HG03066 (cell line): ENCODE results near the gene SUMF1.
A peak's percentile ranks its signal among the peaks of the same experiment; 100 is the strongest.
"Not testable (repeated sequence)": the region's sequence is repeated elsewhere in the genome, so short reads cannot be mapped to it uniquely, and the experiment has no call there.

Experiments used
- ATAC-seq: cut with Tn5 transposase; IDR thresholded peaks from one replicate; pipeline ENCODE4 v1.9.1; 2021; ENCODE audit warnings: low read depth; ENCODE audit not compliant: unreplicated experiment

Gene SUMF1

GRCh38 chr3:4350789-4351163, 116.3 kb downstream of the SUMF1 start:
- peak; percentile 85 for ATAC-seq

- ATAC-seq = no peak
These were observed 123.8 kb downstream of the SUMF1 start for GRCh38 chr3:4343258-4343657.

- ATAC-seq = no peak
These were observed 125.8 kb downstream of the SUMF1 start for GRCh38 chr3:4341336-4341675.

GRCh38 chr3:4340411-4341335, 126.4 kb downstream of the SUMF1 start:
- ATAC-seq = no peak

DNA sequence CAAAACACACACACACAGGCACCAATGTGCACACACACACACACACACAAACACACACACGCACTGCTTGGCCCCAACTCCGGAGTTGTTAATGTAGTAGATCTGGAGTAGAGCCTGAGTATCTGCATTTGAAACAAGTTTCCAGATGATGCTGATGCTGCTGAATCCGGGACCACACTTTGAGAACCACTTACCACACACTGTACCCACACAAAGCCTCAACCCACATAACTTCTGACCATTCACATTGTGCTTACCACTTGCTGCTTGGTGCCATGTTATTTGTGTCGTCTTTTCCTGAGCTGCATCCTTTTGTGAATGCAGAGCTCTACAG, 127.0 kb downstream of the SUMF1 start:
- no peak for ATAC-seq

DNA sequence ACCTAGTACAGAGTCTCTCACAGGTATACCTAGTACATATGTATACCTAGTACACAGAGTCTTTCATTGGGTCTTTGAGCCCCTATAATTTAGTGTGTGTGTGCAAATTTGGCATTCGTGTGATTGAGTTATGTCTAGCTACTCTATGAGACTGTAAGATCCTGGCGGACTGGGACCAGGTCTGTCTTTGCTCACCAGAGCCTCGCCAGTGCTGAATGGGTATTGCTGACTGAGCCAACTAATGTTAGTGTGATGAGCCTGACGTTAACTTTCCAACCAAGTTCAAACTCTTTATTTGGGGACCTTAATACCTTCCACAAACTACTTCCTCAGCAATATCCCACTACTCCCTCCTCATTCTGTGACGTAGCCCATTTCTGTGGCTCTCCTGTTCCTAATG, 128.3 kb downstream of the SUMF1 start:
- ATAC-seq = no peak

- ATAC-seq = no peak
These were observed 130.1 kb downstream of the SUMF1 start for GRCh38 chr3:4336850-4337546.

- ATAC-seq = no peak
These were observed 131.1 kb downstream of the SUMF1 start for GRCh38 chr3:4335840-4336562.

- no peak for ATAC-seq
These were observed 132.5 kb downstream of the SUMF1 start for GRCh38 chr3:4334548-4334947.

DNA sequence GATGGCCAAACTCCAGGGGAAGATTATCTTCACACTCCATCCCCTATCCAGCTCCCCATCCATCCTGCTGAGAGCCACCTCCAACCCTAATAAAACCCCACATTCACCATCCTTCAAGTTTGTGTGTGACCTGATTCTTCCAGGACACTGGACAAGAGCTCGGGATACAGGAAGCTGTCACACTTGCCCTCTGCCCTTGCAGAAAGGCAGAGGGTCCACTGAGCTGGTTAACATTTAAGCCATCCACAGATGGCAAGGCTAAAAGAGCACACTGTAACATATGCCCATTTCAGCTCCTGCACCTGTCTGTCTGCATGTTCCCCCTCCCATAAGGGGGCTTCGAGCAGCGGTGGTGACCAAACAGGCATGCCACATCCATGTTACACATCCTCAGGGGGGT, 134.1 kb downstream of the SUMF1 start:
- no peak for ATAC-seq

- ATAC-seq = no peak
These were observed 134.5 kb downstream of the SUMF1 start for GRCh38 chr3:4332574-4332973.

DNA sequence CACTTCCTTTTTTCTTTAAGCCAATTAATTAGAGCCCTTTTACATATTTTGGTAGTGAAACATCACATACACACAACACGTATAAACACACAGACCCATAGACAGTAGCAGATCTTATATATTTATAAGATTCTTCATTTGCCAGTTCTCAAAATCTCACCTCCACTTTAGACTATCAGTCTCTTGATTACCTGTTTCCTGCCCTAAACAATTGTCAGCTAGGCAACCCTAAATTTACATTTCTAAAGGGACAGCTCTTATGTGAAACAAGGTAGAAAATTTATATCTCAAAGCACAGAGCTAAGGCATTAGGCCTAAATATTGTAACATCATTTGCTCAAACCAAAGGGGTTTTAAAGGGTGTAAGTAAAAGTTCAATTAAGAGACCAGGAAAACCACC, 135.0 kb downstream of the SUMF1 start:
- ATAC-seq = no peak

- ATAC-seq = not testable (repeated sequence)
These were observed 137.3 kb downstream of the SUMF1 start for GRCh38 chr3:4329806-4330205.

GRCh38 chr3:4326868-4327267, 140.2 kb downstream of the SUMF1 start:
- ATAC-seq = no peak

- no peak for ATAC-seq
These were observed 143.6 kb downstream of the SUMF1 start for GRCh38 chr3:4323246-4324027.

GRCh38 chr3:4322635-4323034, 144.4 kb downstream of the SUMF1 start:
- ATAC-seq = no peak

DNA sequence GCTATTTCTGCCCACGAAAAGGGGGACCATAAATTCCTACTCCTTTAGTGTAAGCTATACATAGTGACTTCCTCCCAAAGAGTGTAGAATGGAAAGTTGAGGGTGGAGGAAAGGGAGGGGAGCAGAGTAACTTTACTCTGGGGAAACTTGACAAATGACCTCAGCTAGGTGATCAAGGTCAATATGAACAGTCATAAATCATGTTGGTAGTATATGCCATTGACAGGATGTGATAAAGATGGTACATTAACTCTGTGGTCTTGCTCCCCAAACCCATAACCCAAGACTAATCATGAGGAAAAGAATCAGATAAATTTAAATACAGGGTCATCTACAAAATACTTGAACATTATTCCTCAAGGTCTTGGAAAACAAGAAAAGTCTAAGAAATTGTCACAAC, 145.3 kb downstream of the SUMF1 start:
- ATAC-seq = no peak

DNA sequence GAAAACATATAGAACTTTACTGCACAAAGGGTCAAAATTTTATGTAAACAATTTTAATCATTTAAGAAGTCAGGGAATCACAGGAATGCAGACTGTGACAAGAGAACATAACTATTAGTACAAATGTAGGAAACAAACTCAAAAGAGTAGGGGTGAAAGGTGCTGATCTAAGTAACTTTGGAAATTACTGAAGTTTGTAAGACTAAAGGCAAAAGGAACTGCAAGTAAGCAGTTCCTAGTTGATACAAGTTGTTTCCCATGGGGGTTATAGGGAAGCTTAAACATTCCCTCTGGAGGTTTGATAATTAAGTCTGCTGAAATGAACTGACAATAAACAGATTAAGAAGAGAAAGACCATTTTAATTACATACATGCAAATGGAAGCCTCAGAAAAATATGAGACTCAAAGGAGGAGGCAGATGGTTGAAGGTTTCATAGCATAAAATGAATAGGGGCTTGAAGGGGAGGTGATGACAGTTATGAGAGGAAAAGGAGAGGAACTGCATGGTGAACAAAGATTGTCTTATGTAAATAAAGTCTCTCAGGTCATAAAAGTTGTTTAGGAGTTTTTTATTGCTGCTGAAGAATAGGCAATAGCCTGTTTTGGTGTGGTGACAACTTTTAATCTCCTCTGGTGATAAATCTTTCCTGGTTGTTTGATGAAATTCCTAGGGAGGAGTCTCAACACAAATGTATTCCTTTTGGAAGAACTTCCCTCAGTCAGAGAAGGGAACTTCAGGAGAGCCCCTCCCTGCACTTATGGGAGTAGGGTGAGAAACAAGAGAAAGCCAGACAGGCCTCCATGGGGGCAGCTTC, 146.8 kb downstream of the SUMF1 start:
- no peak for ATAC-seq

GRCh38 chr3:4314688-4315087, 152.4 kb downstream of the SUMF1 start:
- no peak for ATAC-seq
